Measurements from ENCODE around the gene ATP9A. TPM values are rescaled to one million over a fixed set of nuclear protein-coding genes. Genes with fewer than 3 reads are reported as not detected.

The ATP9A gene
- total and polyA plus RNA-seq, 10 of the 15 experiments (the other 5 are each of a cell fraction or from before 2014, with no cell fraction given) = 0.03 to 0.81 (median 0.14) TPM

GRCh38 chr20:51571460-51571794 lies 196.8 kb downstream of the ATP9A start:
- no peak for TF ChIP-seq KDM1A (IDR thresholded peaks at IDR 0.05; ENCODE audit: borderline replicate concordance)
- no peak for ATAC-seq
- ChIA-PET CTCF (interaction anchor here (0.8 kb wide), 1 partner anchor 186 kb away, joined by 3 read pairs; no protein-coding TSS in a partner anchor), SMC1A (ENCODE audit: uncharacterized antibody, unreplicated experiment) (no interaction called here), RAD21 (ENCODE audit: unreplicated experiment) (no interaction called here), POLR2A (no interaction called here)
- Histone ChIP-seq H4K20me1 (ENCODE audit: control insufficient read depth, insufficient read depth) (no peaks in the 10 kb centered on the region), H2AFZ (ENCODE audit: control insufficient read depth, low read depth, low read length) (no peak overlapping the region), H3K4me2 (ENCODE audit: control insufficient read depth, insufficient read depth) (no peak overlapping the region), H3K36me3 (ENCODE audit: control insufficient read depth in 2 of 2, insufficient read depth in 2 of 2, low read length in 1 of 2) (no peaks in the 10 kb centered on the region), H3K9ac (ENCODE audit: control insufficient read depth, insufficient read depth, low read length) (no peak overlapping the region), H3K79me2 (ENCODE audit: control insufficient read depth, insufficient read depth, low read length) (no peaks in the 10 kb centered on the region), H3K27ac (ENCODE audit: control insufficient read depth, insufficient read depth) (no peak overlapping the region), H3K4me3 (no peak overlapping the region), H3K9me3 (replicated peaks; ENCODE audit: control insufficient read depth, insufficient read depth, low read length) (no peaks in the 10 kb centered on the region; the same call in 1 of the 3 replicates), H3K4me1 (ENCODE audit: control insufficient read depth, insufficient read depth, low read length) (no peaks in the 10 kb centered on the region), H3K27me3 (replicated peaks in 1 of 2; ENCODE audit: control insufficient read depth in 2 of 2, insufficient read depth in 2 of 2, low read length in 1 of 2) (no peaks in the 10 kb centered on the region; a peak in 1 of 4 replicates)
- FAIRE-seq = no peak
- DNase-seq (ENCODE audit: low read depth, low spot score) = no peak
- in situ Hi-C loops (cut with MboI) (no loop called here), intact Hi-C loops (cut with micrococcal nuclease; ENCODE audit: unreplicated experiment) (no loop called here)
- WGBS (ENCODE audit: insufficient coverage, insufficient replicate concordance, low lambda C conversion rate, missing lambda C conversion rate) = 51% methylated on average over 4 of the region's 4 CpGs
- no TSS peak for BruUV-seq (replicated peaks)

- Histone ChIP-seq H3K4me3 (no peak overlapping the region), H4K20me1 (ENCODE audit: control insufficient read depth, insufficient read depth) (no peaks in the 10 kb centered on the region), H3K9ac (ENCODE audit: control insufficient read depth, insufficient read depth, low read length) (no peak overlapping the region), H3K4me1 (ENCODE audit: control insufficient read depth, insufficient read depth, low read length) (no peaks in the 10 kb centered on the region), H3K9me3 (replicated peaks; ENCODE audit: control insufficient read depth, insufficient read depth, low read length) (no peaks in the 10 kb centered on the region; the same call in 1 of the 3 replicates), H3K27ac (ENCODE audit: control insufficient read depth, insufficient read depth) (no peak overlapping the region), H3K27me3 (replicated peaks in 1 of 2; ENCODE audit: control insufficient read depth in 2 of 2, insufficient read depth in 2 of 2, low read length in 1 of 2) (no peaks in the 10 kb centered on the region; a peak in 1 of 4 replicates), H2AFZ (ENCODE audit: control insufficient read depth, low read depth, low read length) (no peak overlapping the region), H3K36me3 (ENCODE audit: control insufficient read depth in 2 of 2, insufficient read depth in 2 of 2, low read length in 1 of 2) (no peaks in the 10 kb centered on the region), H3K4me2 (ENCODE audit: control insufficient read depth, insufficient read depth) (no peak overlapping the region), H3K79me2 (ENCODE audit: control insufficient read depth, insufficient read depth, low read length) (no peaks in the 10 kb centered on the region)
- intact Hi-C loops (cut with micrococcal nuclease; ENCODE audit: unreplicated experiment) = no loop called here
- no peak for FAIRE-seq
- SMC1A ChIA-PET (ENCODE audit: uncharacterized antibody, unreplicated experiment) = interaction anchor here (0.6 kb wide), 1 partner anchor 580 kb away, joined by 3 read pairs; no protein-coding TSS in a partner anchor
- ATAC-seq = no peak
- RAD21 ChIA-PET (ENCODE audit: unreplicated experiment) = no interaction called here
- POLR2A ChIA-PET = no interaction called here
- CTCF ChIA-PET = interaction anchor here (0.8 kb wide), 1 partner anchor 185 kb away, joined by 3 read pairs; no protein-coding TSS in a partner anchor
- in situ Hi-C loops (cut with MboI) = no loop called here
- 44% methylated on average over 16 of the region's 16 CpGs for WGBS (ENCODE audit: insufficient coverage, insufficient replicate concordance, low lambda C conversion rate, missing lambda C conversion rate)
- DNase-seq (ENCODE audit: low read depth, low spot score) = no peak
- no TSS peak for BruUV-seq (replicated peaks)
- no peak for TF ChIP-seq WRNIP1 (IDR thresholded peaks at IDR 0.05; ENCODE audit: borderline replicate concordance, low read depth, low read length)
- TF ChIP-seq JUND (IDR thresholded peaks at IDR 0.05; ENCODE audit: low read depth, low read length) = no peak
- TF ChIP-seq E2F4 (IDR thresholded peaks at IDR 0.05; ENCODE audit: low read depth, low read length) = no peak
- TF ChIP-seq NR2C1 (IDR thresholded peaks at IDR 0.05) = no peak
- TF ChIP-seq SP1 (IDR thresholded peaks at IDR 0.05; ENCODE audit: low read depth, low read length) = no peak
- TF ChIP-seq ZBTB40 (IDR thresholded peaks at IDR 0.05; ENCODE audit: borderline replicate concordance) = no peak
- no peak for TF ChIP-seq KAT2A (conservative IDR thresholded peaks at IDR 0.05; ENCODE audit: control insufficient read depth, low read depth, low read length)
- TF ChIP-seq SRF (IDR thresholded peaks at IDR 0.05; ENCODE audit: low read depth in 2 of 2, low read length in 2 of 2) = no peak
- no peak for TF ChIP-seq HDAC2 (IDR thresholded peaks at IDR 0.05)
- TF ChIP-seq STAT3 (IDR thresholded peaks at IDR 0.05; ENCODE audit: low read depth, low read length) = no peak
- no peak for TF ChIP-seq EGR1 (IDR thresholded peaks at IDR 0.05; ENCODE audit: borderline replicate concordance in 1 of 2, low read depth in 2 of 2, low read length in 2 of 2)
Measured at GRCh38 chr20:51570739-51571459, 197.3 kb downstream of the ATP9A start.

All from GM12878 (cell line).